ENCODE results near the gene PWP1. TPM values are rescaled to one million over a fixed set of nuclear protein-coding genes. Genes with fewer than 3 reads are reported as not detected.

PWP1 gene
- total RNA-seq, 1 donor from 2014 or later = 28.2 TPM

- no peak for DNase-seq (ENCODE audit: low spot score, unreplicated experiment)
- peaks cover 4% of the 10 kb centered on the region for H3K4me1 Mint-ChIP-seq (ENCODE audit: low read depth)
- TF ChIP-seq CTCF (IDR thresholded peaks at IDR 0.05; ENCODE audit: unreplicated experiment) = no peak
- no peaks in the 10 kb centered on the region for H3K9me3 Mint-ChIP-seq (ENCODE audit: low read depth)
- no peak overlapping the region for H3K27ac Mint-ChIP-seq
- no peaks in the 10 kb centered on the region for H3K36me3 Mint-ChIP-seq (ENCODE audit: insufficient read depth)
- H3K27me3 Mint-ChIP-seq = peaks cover 2% of the 10 kb centered on the region
- H3K4me3 Mint-ChIP-seq (ENCODE audit: low read depth) = no peak overlapping the region
Observed at GRCh38 chr12:107655281-107656065, 30.1 kb upstream of the PWP1 start.

- Mint-ChIP-seq H3K4me1 (ENCODE audit: low read depth) (peaks cover 4% of the 10 kb centered on the region), H3K27ac (no peak overlapping the region), H3K36me3 (ENCODE audit: insufficient read depth) (no peaks in the 10 kb centered on the region), H3K4me3 (ENCODE audit: low read depth) (no peak overlapping the region), H3K9me3 (ENCODE audit: low read depth) (no peaks in the 10 kb centered on the region), H3K27me3 (peaks cover 7% of the 10 kb centered on the region)
- no peak for TF ChIP-seq CTCF (IDR thresholded peaks at IDR 0.05; ENCODE audit: unreplicated experiment)
- no peak for DNase-seq (ENCODE audit: low spot score, unreplicated experiment)
Observed at GRCh38 chr12:107656302-107656701, 29.3 kb upstream of the PWP1 start.

- H3K27ac Mint-ChIP-seq = no peak overlapping the region
- no peak overlapping the region for H3K4me3 Mint-ChIP-seq (ENCODE audit: low read depth)
- H3K27me3 Mint-ChIP-seq = peaks cover 7% of the 10 kb centered on the region
- no peaks in the 10 kb centered on the region for H3K9me3 Mint-ChIP-seq (ENCODE audit: low read depth)
- no peaks in the 10 kb centered on the region for H3K36me3 Mint-ChIP-seq (ENCODE audit: insufficient read depth)
- no peak for TF ChIP-seq CTCF (IDR thresholded peaks at IDR 0.05; ENCODE audit: unreplicated experiment)
- DNase-seq (ENCODE audit: low spot score, unreplicated experiment) = no peak
- H3K4me1 Mint-ChIP-seq (ENCODE audit: low read depth) = peaks cover 1% of the 10 kb centered on the region
Observed at GRCh38 chr12:107657133-107657532, 28.5 kb upstream of the PWP1 start.

- Mint-ChIP-seq H3K27ac (no peak overlapping the region), H3K27me3 (peaks cover 7% of the 10 kb centered on the region), H3K9me3 (ENCODE audit: low read depth) (no peaks in the 10 kb centered on the region), H3K4me1 (ENCODE audit: low read depth) (peaks cover 1% of the 10 kb centered on the region), H3K4me3 (ENCODE audit: low read depth) (no peak overlapping the region), H3K36me3 (ENCODE audit: insufficient read depth) (no peaks in the 10 kb centered on the region)
- DNase-seq (ENCODE audit: low spot score, unreplicated experiment) = no peak
- TF ChIP-seq CTCF (IDR thresholded peaks at IDR 0.05; ENCODE audit: unreplicated experiment) = no peak
Observed at GRCh38 chr12:107657621-107658020, 28.0 kb upstream of the PWP1 start.

GRCh38 chr12:107660235-107660634 lies 25.4 kb upstream of the PWP1 start:
- no peak for TF ChIP-seq CTCF (IDR thresholded peaks at IDR 0.05; ENCODE audit: unreplicated experiment)
- Mint-ChIP-seq H3K27ac (no peak overlapping the region), H3K4me3 (ENCODE audit: low read depth) (no peak overlapping the region), H3K36me3 (ENCODE audit: insufficient read depth) (no peaks in the 10 kb centered on the region), H3K4me1 (ENCODE audit: low read depth) (peaks cover 1% of the 10 kb centered on the region), H3K27me3 (peaks cover 7% of the 10 kb centered on the region), H3K9me3 (ENCODE audit: low read depth) (no peaks in the 10 kb centered on the region)
- no peak for DNase-seq (ENCODE audit: low spot score, unreplicated experiment)

All from progenitor cell of endocrine pancreas (in vitro differentiated cells).